Measurements from ENCODE around the gene WWOX. TPM values are rescaled to one million over a fixed set of nuclear protein-coding genes. Genes with fewer than 3 reads are reported as not detected.

WWOX gene
- total and polyA plus RNA-seq, 2 donors (not counting 3 experiments of a cell fraction or from before 2014, with no cell fraction given): 6.2 to 12.5 TPM

GRCh38 chr16:78227855-78228254 is 128.4 kb downstream of the WWOX start:
- dilution Hi-C loops (cut with MboI; ENCODE audit: extremely low pct_ligation_motif_present, low sequenced_read_pairs): no loop called here

GRCh38 chr16:78228704-78229103 is 129.2 kb downstream of the WWOX start:
- no peaks in the 10 kb centered on the region for H3K4me1 ChIP-seq (ENCODE audit: control insufficient read depth, extremely low read depth, insufficient read depth, low read length)
- H3K9me1 ChIP-seq (replicated peaks; ENCODE audit: control insufficient read depth, extremely low read depth, insufficient read depth, low read length): no peaks in the 10 kb centered on the region
- H3K27ac ChIP-seq (ENCODE audit: insufficient read depth, low read depth, low read length): no peak overlapping the region
- no TSS peak for BruUV-seq (replicated peaks)
- H3K4me3 ChIP-seq (replicated peaks in 1 of 3; ENCODE audit: insufficient read depth in 1 of 3, low read depth in 1 of 3, low read length in 3 of 3): no peak overlapping the region
- H3K4me2 ChIP-seq (ENCODE audit: insufficient read depth, low read length): no peak overlapping the region
- no peak for DNase-seq (ENCODE audit: low read depth, low spot score)
- ChIA-PET CTCF (interaction anchor here (1.0 kb wide), 1 partner anchor 103 kb away, joined by 3 read pairs; no protein-coding TSS in a partner anchor), POLR2A (no interaction called here)
- H2AFZ ChIP-seq (ENCODE audit: low read depth, low read length): no peak overlapping the region
- no peak for FAIRE-seq
- H3K9me3 ChIP-seq (replicated peaks; ENCODE audit: control insufficient read depth, insufficient read depth, low read length): no peaks in the 10 kb centered on the region
- H4K20me1 ChIP-seq (replicated peaks; ENCODE audit: control insufficient read depth, extremely low read depth, insufficient read depth, low read length): no peaks in the 10 kb centered on the region
- intact Hi-C loops (cut with micrococcal nuclease): no loop called here
- H3K27me3 ChIP-seq (ENCODE audit: control insufficient read depth in 2 of 2, insufficient read depth in 2 of 2, low read length in 2 of 2): no peaks in the 10 kb centered on the region
- no peaks in the 10 kb centered on the region for H3K79me2 ChIP-seq (ENCODE audit: control insufficient read depth, insufficient read depth, low read length)
- TF ChIP-seq CTCF (IDR thresholded peaks at IDR 0.05; ENCODE audit: extremely low read depth in 1 of 2, insufficient read depth in 1 of 2, low read depth in 1 of 2, low read length in 2 of 2) (no peak), GATA2 (IDR thresholded peaks at IDR 0.05; ENCODE audit: insufficient read depth, insufficient read length, low read depth, low read length) (no peak), FOS (IDR thresholded peaks at IDR 0.05; ENCODE audit: borderline replicate concordance, insufficient read depth, low read length) (no peak), POLR2AphosphoS5 (IDR thresholded peaks at IDR 0.05; ENCODE audit: insufficient read depth, low read depth, low read length) (no peak), POLR2A (IDR thresholded peaks at IDR 0.05; ENCODE audit: low read depth, low read length) (no peak), JUN (IDR thresholded peaks at IDR 0.05; ENCODE audit: borderline replicate concordance, insufficient read depth, insufficient read length, low read depth) (no peak), EZH2 (IDR thresholded peaks at IDR 0.05; ENCODE audit: borderline replicate concordance, low read depth, low read length, severe bottlenecking) (no peak), MYC (IDR thresholded peaks at IDR 0.05; ENCODE audit: low read depth, low read length) (no peak)
- TF ChIP-seq, protein P1, sequence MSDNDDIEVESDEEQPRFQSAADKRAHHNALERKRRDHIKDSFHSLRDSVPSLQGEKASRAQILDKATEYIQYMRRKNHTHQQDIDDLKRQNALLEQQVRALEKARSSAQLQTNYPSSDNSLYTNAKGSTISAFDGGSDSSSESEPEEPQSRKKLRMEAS (IDR thresholded peaks at IDR 0.05; ENCODE audit: insufficient read depth, insufficient read length): no peak
- dilution Hi-C loops (cut with MboI; ENCODE audit: extremely low pct_ligation_motif_present, low sequenced_read_pairs): no loop called here
- no peaks in the 10 kb centered on the region for H3K36me3 ChIP-seq (ENCODE audit: control insufficient read depth in 2 of 2, extremely low read depth in 1 of 2, insufficient read depth in 2 of 2, low read length in 2 of 2)
- no peak overlapping the region for H3K9ac ChIP-seq (replicated peaks; ENCODE audit: extremely low read depth, insufficient read depth, low read length)

More at GRCh38 chr16:78227855-78228254, 128.4 kb downstream of the WWOX start:
- BruUV-seq (replicated peaks): no TSS peak
- POLR2A ChIA-PET: no interaction called here
- FAIRE-seq: no peak
- Histone ChIP-seq H2AFZ (ENCODE audit: low read depth, low read length) (no peak overlapping the region), H3K9ac (replicated peaks; ENCODE audit: extremely low read depth, insufficient read depth, low read length) (no peak overlapping the region), H3K27me3 (ENCODE audit: control insufficient read depth in 2 of 2, insufficient read depth in 2 of 2, low read length in 2 of 2) (no peaks in the 10 kb centered on the region), H3K9me3 (replicated peaks; ENCODE audit: control insufficient read depth, insufficient read depth, low read length) (no peaks in the 10 kb centered on the region), H3K4me2 (ENCODE audit: insufficient read depth, low read length) (no peak overlapping the region), H3K27ac (ENCODE audit: insufficient read depth, low read depth, low read length) (no peak overlapping the region), H3K36me3 (ENCODE audit: control insufficient read depth in 2 of 2, extremely low read depth in 1 of 2, insufficient read depth in 2 of 2, low read length in 2 of 2) (no peaks in the 10 kb centered on the region), H3K4me1 (ENCODE audit: control insufficient read depth, extremely low read depth, insufficient read depth, low read length) (no peaks in the 10 kb centered on the region), H3K4me3 (replicated peaks in 1 of 3; ENCODE audit: insufficient read depth in 1 of 3, low read depth in 1 of 3, low read length in 3 of 3) (no peak overlapping the region), H3K9me1 (replicated peaks; ENCODE audit: control insufficient read depth, extremely low read depth, insufficient read depth, low read length) (no peaks in the 10 kb centered on the region), H3K79me2 (ENCODE audit: control insufficient read depth, insufficient read depth, low read length) (no peaks in the 10 kb centered on the region), H4K20me1 (replicated peaks; ENCODE audit: control insufficient read depth, extremely low read depth, insufficient read depth, low read length) (no peaks in the 10 kb centered on the region)
- CTCF ChIA-PET: no interaction called here
- TF ChIP-seq GATA2 (IDR thresholded peaks at IDR 0.05; ENCODE audit: insufficient read depth, insufficient read length, low read depth, low read length): no peak
- DNase-seq (ENCODE audit: low read depth, low spot score): no peak
- intact Hi-C loops (cut with micrococcal nuclease): no loop called here
